DMS53 (cell line): ENCODE results near the gene RASAL1.

Experiments
- DNase-seq: peaks from one replicate; lab custom pipeline; 2025; lab: John Stamatoyannopoulos, UW

Gene RASAL1

DNA sequence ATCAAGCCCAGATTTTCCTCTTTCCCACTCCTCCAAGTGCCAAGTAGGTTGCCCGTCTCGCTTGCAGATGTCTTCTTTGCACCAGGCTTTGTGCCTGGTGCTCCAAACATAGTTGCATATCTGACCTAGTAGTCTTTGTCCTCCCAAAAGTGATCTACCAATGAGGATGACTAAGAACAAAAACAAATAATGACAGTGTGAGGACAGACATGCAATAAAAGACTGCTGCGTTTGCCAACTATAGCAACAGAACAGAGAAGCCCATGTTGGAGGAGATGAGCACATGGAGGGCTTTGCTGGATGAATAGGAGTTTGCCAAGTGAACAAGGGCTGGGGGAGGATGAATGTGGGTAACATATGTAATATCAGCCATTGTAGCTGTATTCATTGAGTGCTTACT, 63.4 kb downstream of the RASAL1 start:
- DNase-seq, result peak; percentile 52

DNA sequence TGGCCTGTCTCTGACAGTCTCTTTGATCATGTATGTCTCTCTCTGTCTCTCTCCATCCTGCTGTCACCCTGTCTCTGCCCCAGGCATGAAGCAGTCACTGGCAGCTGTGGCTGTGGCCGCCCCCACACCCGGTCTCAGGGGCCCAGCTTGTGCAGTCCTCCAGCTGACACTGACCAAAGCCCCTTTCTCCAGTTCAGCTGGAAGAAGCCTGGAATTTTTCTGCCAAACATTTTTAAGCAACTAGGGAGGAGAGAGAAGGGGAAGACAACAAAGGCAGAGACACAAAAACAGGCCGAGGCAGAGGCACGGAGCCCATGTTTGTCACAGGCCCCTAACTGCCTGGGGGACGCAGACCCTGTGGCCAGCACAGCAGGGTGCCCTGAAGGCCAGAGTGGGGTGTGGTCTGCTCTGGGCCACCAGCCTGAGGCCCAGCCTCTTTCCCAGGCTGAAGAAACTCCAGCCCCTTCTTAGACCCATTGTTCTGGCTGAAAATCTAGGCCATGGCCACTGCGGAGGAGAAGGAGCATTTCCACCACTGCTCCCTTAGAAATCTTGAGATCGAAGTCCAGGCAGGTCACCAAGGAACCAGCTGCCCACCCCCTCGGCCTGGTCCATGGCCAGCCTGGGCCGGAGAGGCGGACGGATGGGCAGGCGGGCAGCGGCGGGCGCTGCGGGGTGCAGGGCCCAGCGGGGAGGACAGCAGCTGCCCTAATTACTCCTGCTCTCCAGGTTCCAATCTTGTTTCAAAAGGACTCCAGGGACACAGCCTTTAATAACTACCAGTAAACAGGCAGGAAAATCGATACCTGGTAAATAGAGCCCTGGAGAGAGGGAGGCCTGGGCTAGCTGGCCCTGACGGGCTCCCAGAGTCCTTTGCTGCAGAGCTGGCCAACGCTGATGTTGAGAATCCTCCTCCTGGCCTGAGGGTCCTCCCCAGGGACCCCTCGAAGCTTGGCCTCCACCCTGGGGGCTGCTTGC, 64.1 kb downstream of the RASAL1 start:
- peak; percentile 34 for DNase-seq

DNA sequence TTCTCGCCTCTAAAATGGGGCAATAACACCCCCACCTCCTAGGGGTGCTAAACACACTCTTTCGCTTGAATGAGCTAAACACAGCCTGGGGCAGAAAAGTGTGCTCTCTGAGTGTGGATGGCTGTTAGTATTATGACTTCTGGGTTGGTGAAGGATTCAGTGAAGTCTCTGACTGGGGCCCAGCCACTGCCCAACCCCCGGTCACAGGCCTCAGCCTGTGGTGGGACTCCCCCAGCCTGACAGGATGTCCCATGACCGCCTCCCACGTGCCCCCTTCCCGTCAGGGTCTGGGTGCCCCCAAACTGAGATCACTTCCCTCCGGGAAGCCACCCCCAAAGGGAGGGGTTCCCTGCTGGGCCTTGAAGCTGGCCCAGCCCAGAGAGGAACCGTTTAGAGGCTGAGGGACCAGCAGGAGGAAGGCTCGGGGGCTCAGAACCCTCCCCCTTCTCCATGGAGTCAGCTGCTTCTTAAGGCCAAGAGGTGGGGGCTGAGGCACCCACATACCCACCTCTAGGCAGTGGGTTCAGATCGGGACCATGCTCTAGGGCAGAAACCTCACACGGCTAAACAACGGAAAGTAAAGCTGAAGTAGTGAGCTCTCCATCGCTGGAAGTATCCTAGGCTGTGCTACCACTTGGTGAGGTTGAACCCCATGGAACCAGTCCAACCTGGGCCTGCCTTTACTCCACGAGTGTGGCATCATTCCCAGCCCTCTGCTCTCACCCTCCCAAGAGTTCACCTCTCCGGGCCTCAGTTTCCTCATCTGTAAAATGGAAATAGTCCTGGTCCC, 65.2 kb downstream of the RASAL1 start:
- no peak for DNase-seq

DNA sequence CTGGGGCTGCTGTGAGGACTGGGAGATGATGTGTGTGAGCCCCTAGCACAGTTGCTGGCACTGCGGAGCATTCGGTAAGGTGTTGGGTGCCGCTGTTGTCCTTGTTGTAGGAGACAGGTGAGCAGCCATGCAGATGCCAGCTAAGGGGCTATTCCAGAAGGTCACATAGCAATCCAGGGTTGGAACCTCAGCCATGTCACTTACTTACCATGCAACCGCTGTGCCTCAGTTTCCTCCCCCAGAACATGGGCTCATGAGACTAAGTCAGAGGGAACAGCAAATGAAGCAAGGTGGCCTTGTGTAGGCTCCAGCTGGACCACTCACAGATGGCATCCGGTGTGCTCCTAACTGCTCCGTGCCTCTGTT, 65.8 kb downstream of the RASAL1 start:
- DNase-seq, result no peak

DNA sequence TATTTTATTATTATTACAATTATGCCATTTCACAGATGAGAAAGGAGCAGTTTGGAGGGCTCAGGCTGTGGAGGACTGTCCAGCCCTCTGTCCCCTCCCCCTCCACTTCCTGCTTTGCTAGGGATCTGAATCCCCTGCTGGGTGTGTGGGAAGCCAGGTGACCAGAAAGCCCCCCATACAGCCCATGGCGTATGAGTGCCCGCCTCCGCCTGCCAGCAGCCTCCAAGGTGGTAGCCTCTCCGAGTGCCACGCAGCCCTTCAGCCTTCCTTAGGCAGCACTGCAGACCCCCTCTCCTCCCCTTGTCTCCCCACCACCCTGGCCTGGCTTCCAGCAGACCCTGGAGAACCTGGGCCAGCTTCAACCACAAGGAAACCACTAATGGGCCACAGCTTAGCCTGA, 66.4 kb downstream of the RASAL1 start:
- DNase-seq, result no peak

DNA sequence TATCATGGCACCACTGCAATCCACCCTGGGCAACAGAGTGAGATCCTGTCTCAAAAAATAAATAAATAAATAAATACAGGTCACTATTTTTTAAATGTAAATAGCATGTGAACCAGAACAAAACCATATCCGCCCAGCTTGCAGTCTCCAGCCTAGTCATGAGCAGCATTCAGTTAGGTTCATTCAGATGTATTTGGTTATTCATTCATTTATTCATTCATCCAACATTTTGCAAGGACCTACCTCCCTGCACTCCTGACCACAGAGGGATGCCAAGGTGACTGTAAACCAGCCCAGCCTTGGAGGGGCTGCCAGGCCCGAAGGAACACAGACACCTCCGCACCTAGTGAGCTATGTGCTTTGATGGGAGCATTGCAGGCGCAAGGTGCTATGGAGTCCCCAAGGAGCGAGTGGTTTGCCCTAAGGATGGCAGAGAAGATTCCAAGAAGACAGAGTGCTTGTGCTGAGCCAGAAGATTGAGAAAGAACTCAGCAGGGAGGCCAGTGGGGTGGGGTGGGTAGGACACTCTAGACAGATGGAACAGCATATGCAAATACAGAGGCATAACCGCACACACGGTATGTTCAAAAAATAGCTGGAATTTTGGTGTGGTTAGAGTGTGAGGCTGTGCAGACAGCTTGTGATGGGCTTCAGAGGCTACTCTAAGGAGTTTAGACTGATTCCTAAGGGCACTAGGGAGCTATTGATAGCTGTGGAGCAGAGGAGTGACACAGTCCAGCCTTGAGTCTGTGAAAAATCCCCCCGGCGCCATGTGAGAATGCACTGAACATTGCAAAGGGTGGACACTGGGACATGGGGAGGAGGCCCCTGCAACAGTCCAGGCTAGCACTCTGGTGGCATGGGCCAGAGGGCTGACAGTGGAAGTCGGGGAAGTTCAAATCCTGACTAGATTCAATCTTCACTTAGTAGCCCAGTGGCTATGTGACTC, 67.3 kb downstream of the RASAL1 start:
- no peak for DNase-seq

DNA sequence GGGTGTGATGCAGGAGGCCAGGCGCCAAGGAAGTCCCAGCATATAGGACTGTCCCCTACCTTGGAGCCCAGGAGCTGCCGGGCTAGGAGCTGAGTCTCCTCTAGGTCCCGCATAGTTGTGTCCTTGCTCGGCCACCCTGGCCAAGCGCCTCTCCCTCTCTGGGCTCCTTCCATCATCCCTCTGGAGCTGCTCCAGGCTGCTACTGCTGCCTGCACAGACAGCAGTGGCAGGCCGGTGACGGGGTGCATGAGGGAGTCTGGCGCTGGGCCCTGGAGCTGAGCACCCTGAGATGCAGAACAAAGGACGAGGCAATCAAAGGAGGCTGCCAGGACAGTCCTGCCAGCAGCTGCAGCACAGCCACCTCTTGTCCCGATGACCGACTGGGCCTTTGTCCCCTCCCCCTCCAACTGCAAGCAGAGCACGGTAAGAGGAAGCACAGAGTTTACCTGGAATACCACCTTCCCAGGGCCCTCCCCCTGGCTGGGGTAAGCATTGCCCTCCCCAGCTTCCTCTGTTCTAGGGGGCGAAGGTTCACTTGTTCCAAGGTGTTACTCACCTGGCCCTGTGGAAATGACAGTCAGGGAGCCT, 68.7 kb downstream of the RASAL1 start:
- DNase-seq, result peak; percentile 31

DNA sequence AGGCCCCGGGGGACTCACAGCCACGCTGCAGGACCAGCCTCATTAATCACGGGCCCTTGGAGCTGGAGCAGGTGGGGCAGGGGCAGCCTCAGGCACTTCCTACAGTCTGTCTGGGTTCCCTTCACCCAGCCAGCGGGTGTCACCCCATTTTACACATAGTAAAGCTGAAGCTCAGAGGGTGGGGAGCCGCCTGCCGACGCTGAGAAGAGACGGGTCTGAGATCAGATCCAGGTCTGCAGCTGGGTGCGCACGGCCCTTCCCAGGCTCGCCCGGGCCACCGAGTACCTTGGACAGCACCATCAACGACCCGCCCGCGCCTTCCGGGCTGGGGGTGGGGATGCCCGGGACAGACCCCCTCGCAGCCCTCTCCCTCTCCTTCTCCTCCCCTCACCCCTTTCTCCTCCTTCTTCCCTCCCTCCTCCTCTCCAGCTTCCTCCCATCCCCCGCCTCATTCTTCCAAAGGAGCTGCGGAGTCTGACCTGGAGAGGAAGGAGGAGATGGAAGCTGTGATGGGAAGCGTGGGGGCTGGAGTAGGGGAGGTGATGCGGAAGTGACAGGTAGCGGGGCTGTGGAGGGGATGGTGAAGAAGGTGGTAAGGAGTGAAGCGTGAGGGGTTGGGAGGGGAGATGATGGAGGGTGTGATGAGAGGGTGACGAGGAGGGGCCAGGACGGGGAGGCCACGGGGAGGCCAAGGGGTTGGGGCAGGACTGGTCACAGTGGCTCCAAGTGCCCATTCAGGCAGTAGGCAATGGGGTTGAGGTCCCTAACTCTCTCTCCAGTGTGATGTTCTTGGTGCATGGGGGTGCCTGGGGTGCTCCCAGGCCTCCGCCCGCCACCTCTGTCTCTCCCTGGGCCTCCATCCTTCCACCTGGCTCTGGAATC, 70.2 kb downstream of the RASAL1 start:
- no peak for DNase-seq

DNA sequence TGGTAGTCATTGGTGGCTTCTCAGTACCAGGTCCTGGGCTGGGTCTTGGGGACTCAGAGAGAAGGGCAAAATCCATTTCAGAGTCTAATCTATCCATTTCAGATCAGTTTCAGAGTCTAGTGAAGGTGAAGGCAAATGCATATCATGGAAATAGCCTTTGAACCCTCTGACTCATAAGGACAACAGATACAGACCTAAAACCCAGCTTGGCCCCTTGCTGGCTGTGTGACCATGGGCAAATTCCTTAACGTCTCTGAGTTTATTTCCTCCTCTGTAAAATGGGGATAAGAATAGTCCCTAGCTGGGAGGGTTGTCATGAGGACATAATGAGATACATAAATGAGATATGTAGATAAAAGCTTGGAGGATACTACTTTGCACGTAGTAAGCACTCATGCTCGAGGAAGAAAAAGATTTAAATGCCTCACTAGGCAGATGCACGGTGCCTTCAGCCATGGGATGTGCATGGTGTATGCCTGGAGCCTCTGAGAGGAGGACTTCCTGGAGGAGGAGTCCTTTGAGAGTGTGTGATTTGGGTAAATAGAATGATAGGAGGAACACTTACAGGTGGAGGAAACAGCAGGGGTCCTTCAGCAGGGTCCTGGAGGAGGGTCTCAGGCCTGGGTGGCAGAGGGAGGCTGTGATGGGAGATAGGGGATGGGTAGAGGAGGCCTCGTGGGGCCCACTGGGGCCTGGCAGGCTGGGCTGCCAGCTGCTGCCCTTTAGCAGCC, 71.0 kb downstream of the RASAL1 start:
- DNase-seq, result no peak

DNA sequence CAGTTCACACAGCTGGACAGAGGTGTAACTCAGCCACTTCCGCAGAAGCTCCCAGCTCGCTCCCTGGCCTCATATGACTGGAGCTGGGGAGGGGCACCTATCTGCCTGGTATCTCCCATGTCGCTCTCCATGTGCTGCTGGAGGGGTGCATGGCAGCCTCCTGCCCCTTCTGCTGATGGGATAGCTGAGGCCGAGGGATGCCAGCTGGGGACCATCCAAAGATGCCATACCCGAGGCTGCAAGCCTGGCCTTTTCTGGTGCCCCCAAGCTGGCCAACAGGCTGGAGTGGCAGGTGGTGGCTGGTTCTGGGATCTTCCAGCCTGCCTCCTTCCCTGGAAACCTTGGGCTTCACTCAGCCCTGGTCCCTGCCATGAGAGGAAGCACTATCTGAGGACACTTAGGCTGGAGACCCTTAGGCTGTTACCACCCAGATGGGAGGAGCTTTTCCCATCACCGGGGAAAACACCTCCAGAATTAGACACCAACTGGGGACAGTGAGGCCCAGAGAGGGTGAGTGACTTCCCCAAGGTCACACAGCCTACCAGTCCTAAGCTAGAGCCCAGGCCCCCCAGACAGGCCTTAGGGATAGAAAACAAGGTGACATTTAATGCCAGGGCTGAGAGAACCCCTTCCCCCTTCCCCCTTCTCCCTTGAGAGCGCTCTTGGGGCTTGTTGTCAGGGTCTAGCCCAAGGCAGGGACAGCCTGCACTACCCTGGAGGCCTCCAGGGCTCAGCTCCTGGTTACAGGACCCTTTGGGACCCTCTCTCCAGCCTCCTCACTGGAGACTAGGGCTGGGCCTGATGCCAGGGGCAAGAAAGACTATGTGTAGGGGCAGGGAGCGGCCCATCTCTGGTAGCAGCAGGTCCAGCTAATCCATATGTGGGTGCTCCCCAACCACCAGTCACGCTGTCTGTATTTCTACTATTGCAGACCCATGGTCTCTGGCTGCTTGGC, 71.9 kb downstream of the RASAL1 start:
- DNase-seq, result no peak

DNA sequence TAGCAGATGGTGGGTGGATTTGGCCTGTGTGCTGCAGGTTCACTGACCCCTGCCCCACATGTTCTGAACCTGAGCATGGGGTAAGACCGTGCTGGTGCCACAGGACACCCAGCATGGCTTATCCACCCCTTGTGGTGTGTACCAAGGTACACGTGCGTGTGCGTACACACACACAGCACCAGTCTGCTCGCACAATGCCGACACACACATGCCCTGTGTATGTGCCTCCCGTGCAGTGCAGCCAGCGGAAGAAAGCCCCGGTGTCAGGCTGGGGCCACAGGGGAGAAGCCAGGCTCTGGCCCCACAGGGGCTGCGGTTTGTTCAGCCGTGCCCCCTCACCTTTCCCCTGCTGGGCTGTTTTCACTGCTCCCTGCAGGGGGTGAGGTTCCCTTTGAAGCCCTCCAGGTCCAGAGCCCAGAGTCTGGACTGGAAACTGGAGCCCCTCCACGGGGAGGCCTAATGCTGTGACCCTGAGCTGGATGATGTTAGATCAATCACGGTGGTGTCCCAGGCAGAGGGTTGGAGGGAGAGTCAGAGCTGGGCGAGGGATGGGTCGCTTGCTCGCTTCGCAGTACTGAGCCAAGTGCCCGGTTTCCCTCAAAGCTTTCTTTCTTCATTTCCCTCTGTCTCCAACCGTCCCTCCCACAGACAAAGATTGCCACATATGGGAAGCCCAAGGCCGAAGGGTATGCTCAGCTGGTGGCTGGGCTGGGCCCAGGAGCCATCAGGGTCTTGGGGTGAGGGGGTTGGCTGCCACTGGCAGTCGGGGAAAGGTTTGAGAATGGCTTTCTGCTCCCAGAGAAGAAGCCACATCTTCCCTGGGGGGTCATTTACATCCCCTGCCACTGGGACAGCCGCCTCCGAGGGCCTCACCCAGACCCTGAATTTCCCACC, 72.8 kb downstream of the RASAL1 start:
- DNase-seq, result no peak

GRCh38 chr12:113061061-113061694, 74.4 kb downstream of the RASAL1 start:
- peak; percentile 26 for DNase-seq

- no peak for DNase-seq
Measured at GRCh38 chr12:113060336-113060960, 75.1 kb downstream of the RASAL1 start.

- DNase-seq, result no peak
Measured at GRCh38 chr12:113059071-113059595, 76.4 kb downstream of the RASAL1 start.

GRCh38 chr12:113058553-113058952, 77.0 kb downstream of the RASAL1 start:
- no peak for DNase-seq
